Body of pancreas (tissue), 4 donors: ENCODE measurements around the gene COLGALT1.

Source experiments
- CTCF ChIP-seq, 7 experiments: fragments of 450-650 bp in 4 of 7; fragments of 200-600 bp in 3 of 7; sonication (generic) in 3 of 7; IDR thresholded peaks; one replicate each; pipeline ENCODE4 v1.5.1; 2016 to 2019; ENCODE audit warnings: antibody characterized with exemption in 7 of 7
- POLR2A ChIP-seq, 3 donors: fragments of 450-650 bp; IDR thresholded peaks; one replicate each; pipeline ENCODE4 v1.6.1; 2016; ENCODE audit warnings: antibody characterized with exemption in 3 of 3, mild to moderate bottlenecking in 2 of 3

GRCh38 chr19:17506745-17507144, 48.7 kb upstream of the COLGALT1 start:
- no peak for TF ChIP-seq CTCF (IDR thresholded peaks at IDR 0.05)
- no peak for TF ChIP-seq POLR2A (IDR thresholded peaks at IDR 0.05)
